Astrocyte (in vitro differentiated cells and primary cell): ENCODE measurements around the gene KCTD10. TPM values are rescaled to one million over a fixed set of nuclear protein-coding genes. Genes with fewer than 3 reads are reported as not detected.

Experiments
- DNase-seq: peaks from one replicate; pipeline ENCODE4 v3.0.0-alpha.2; 2010; ENCODE audit warnings: low read depth
- FAIRE-seq: peaks from 2 replicates; lab custom pipeline; 2011; peaks lifted over from hg19 to GRCh38; lab: Jason Lieb, UNC
- H2AFZ ChIP-seq: 2 replicates; pipeline ENCODE4 v1.6.0; 2012; ENCODE audit warnings: low read depth, low read length, inconsistent platforms
- H3K27ac ChIP-seq: 2 replicates; pipeline ENCODE4 v1.5.1; 2011; ENCODE audit warnings: low read depth, low read length, inconsistent platforms
- H3K27me3 ChIP-seq: 2 replicates; pipeline ENCODE4 v1.6.0; 2011; ENCODE audit warnings: low read length, inconsistent platforms; ENCODE audit not compliant: insufficient read depth
- H3K36me3 ChIP-seq: 2 replicates; pipeline ENCODE4 v1.5.1; 2011; ENCODE audit warnings: low read length, inconsistent platforms; ENCODE audit not compliant: insufficient read depth
- H3K4me1 ChIP-seq: 2 replicates; pipeline ENCODE4 v1.5.1; 2011; ENCODE audit warnings: low read length, inconsistent platforms; ENCODE audit not compliant: insufficient read depth
- H3K4me2 ChIP-seq: 2 replicates; pipeline ENCODE4 v1.6.0; 2012; ENCODE audit warnings: low read length, inconsistent platforms
- H3K4me3 ChIP-seq: 2 replicates; pipeline ENCODE4 v1.5.1; 2011; ENCODE audit warnings: low read depth, mild to moderate bottlenecking, low read length, inconsistent platforms; ENCODE audit not compliant: insufficient read depth
- H3K79me2 ChIP-seq: 2 replicates; pipeline ENCODE4 v1.6.0; 2012; ENCODE audit warnings: mild to moderate bottlenecking, low read length, inconsistent platforms; ENCODE audit not compliant: insufficient read depth
- H3K9ac ChIP-seq: 2 replicates; pipeline ENCODE4 v1.6.0; 2012; ENCODE audit warnings: mild to moderate bottlenecking, low read length, inconsistent platforms
- H3K9me3 ChIP-seq: 2 replicates; pipeline ENCODE4 v1.5.1; 2012; ENCODE audit warnings: low read depth, mild to moderate bottlenecking, low read length, inconsistent platforms; ENCODE audit not compliant: insufficient read depth
- H4K20me1 ChIP-seq: 2 replicates; pipeline ENCODE4 v1.6.0; 2012; ENCODE audit warnings: low read length, inconsistent platforms; ENCODE audit not compliant: insufficient read depth
- H3K27ac Mint-ChIP-seq: one replicate; pipeline ENCODE4 v1.8.0; 2021; ENCODE audit warnings: mild to moderate bottlenecking, mixed read lengths; ENCODE audit not compliant: unreplicated experiment
- H3K27me3 Mint-ChIP-seq: one replicate; pipeline ENCODE4 v1.8.0; 2021; ENCODE audit warnings: low read depth, mixed read lengths; ENCODE audit not compliant: unreplicated experiment
- H3K36me3 Mint-ChIP-seq: one replicate; pipeline ENCODE4 v1.8.0; 2021; ENCODE audit warnings: low read depth, mixed read lengths; ENCODE audit not compliant: unreplicated experiment
- H3K4me1 Mint-ChIP-seq: one replicate; pipeline ENCODE4 v1.8.0; 2021; ENCODE audit warnings: low read depth, mixed read lengths; ENCODE audit not compliant: unreplicated experiment
- H3K4me3 Mint-ChIP-seq: one replicate; pipeline ENCODE4 v1.8.0; 2021; ENCODE audit warnings: mild to moderate bottlenecking, moderate library complexity, mixed read lengths; ENCODE audit not compliant: unreplicated experiment
- H3K9me3 Mint-ChIP-seq: one replicate; pipeline ENCODE4 v1.8.0; 2021; ENCODE audit warnings: mild to moderate bottlenecking, mixed read lengths; ENCODE audit not compliant: unreplicated experiment
- CTCF ChIP-seq: IDR thresholded peaks from 2 replicates; pipeline ENCODE4 v1.5.1; 2011; ENCODE audit warnings: low read depth, mild to moderate bottlenecking, inconsistent platforms, low read length, moderate library complexity; ENCODE audit not compliant: insufficient read depth
- EZH2 ChIP-seq: IDR thresholded peaks from 2 replicates; pipeline ENCODE4 v1.6.1; 2012; ENCODE audit warnings: mild to moderate bottlenecking, low read length, inconsistent platforms; ENCODE audit not compliant: insufficient read depth
- total RNA-seq: library from RNA; stranded (reverse); gene quantifications from 2 replicates; pipeline ENCODE4 v1.2.1, GENCODE V29; 2021

KCTD10 gene
- total RNA-seq, 1 donor from 2014 or later, result 118 TPM

GRCh38 chr12:109500406-109501185 is 23.5 kb upstream of the KCTD10 start:
- H3K27ac Mint-ChIP-seq, result peak overlapping the region; percentile 21
- no peaks in the 10 kb centered on the region for H3K27me3 ChIP-seq
- DNase-seq (no peak), FAIRE-seq (no peak)
- H3K4me2 ChIP-seq, result no peak overlapping the region
- no peak overlapping the region for H3K9ac ChIP-seq
- H3K79me2 ChIP-seq, result no peaks in the 10 kb centered on the region
- no peaks in the 10 kb centered on the region for H3K27me3 Mint-ChIP-seq
- H3K4me1 ChIP-seq, result peaks cover 10% of the 10 kb centered on the region
- H3K27ac ChIP-seq, result no peak overlapping the region
- H4K20me1 ChIP-seq, result no peaks in the 10 kb centered on the region
- H3K4me1 Mint-ChIP-seq, result peaks cover 18% of the 10 kb centered on the region
- no peak overlapping the region for H3K4me3 Mint-ChIP-seq
- H3K4me3 ChIP-seq, result no peak overlapping the region
- H3K9me3 Mint-ChIP-seq, result no peaks in the 10 kb centered on the region
- TF ChIP-seq CTCF (no peak), EZH2 (no peak)
- H3K36me3 ChIP-seq, result peaks cover 25% of the 10 kb centered on the region
- H3K36me3 Mint-ChIP-seq, result peaks cover 28% of the 10 kb centered on the region
- no peak overlapping the region for H2AFZ ChIP-seq
- H3K9me3 ChIP-seq, result no peaks in the 10 kb centered on the region

DNA sequence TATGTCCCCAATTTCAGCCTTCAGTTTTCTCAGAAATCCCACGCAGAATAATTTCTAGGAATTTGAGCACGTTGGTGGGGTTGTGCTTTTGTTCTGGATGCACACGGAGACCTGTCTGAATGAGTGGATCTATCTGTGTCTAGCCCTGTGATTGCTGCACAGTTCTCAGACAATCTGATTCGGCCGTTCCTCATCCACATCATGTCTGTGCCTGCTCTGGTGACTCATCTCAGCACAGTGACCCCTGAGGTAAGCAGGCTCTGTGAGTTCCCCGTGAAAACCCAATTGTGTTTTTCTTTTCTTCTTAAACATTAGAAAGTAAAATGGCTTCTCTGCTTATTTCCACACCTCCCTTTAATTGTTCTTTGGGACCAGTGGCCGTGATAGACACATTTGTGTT is 20.6 kb upstream of the KCTD10 start:
- H3K9me3 ChIP-seq, result no peaks in the 10 kb centered on the region
- no peaks in the 10 kb centered on the region for H3K79me2 ChIP-seq
- H3K4me2 ChIP-seq, result peak overlapping the region; percentile 67
- no peak for TF ChIP-seq EZH2
- TF ChIP-seq CTCF, result no peak
- DNase-seq (peak; percentile 63), FAIRE-seq (no peak)
- H4K20me1 ChIP-seq, result no peaks in the 10 kb centered on the region
- H3K27me3 ChIP-seq, result no peaks in the 10 kb centered on the region
- Mint-ChIP-seq H3K4me3 (no peak overlapping the region), H3K36me3 (peaks cover 25% of the 10 kb centered on the region), H3K27ac (peak overlapping the region; percentile 82), H3K9me3 (no peaks in the 10 kb centered on the region), H3K4me1 (peaks cover 21% of the 10 kb centered on the region), H3K27me3 (no peaks in the 10 kb centered on the region)
- peak overlapping the region; percentile 51 for H3K27ac ChIP-seq
- H3K9ac ChIP-seq, result peak overlapping the region; percentile 23
- peak overlapping the region; percentile 54 for H2AFZ ChIP-seq
- peak overlapping the region; percentile 6 for H3K4me3 ChIP-seq
- peaks cover 19% of the 10 kb centered on the region for H3K36me3 ChIP-seq
- H3K4me1 ChIP-seq, result peaks cover 10% of the 10 kb centered on the region

DNA sequence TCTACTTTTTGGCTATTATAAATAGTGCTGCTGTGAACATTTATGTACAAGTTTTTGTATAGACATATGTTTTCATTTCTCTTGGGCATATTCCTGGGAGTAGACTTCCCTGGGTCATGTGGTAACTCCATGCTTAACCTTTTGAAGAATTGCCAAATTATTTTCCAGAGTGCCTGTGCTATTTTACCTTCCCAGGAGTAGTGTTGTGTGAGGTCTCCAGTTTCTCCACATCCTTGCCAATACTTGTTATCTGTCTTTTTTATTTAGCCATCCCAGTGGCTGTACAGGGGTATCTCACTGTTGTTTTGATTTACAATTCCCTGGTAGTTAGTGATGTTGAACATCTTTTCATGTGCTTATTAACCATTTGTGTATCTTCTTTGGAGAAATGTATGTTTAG is 19.2 kb upstream of the KCTD10 start:
- Mint-ChIP-seq H3K4me1 (peaks cover 21% of the 10 kb centered on the region), H3K27me3 (no peaks in the 10 kb centered on the region), H3K4me3 (no peak overlapping the region), H3K9me3 (no peaks in the 10 kb centered on the region), H3K27ac (no peak overlapping the region), H3K36me3 (peaks cover 25% of the 10 kb centered on the region)
- no peak overlapping the region for H3K4me2 ChIP-seq
- no peaks in the 10 kb centered on the region for H4K20me1 ChIP-seq
- H2AFZ ChIP-seq, result no peak overlapping the region
- H3K9me3 ChIP-seq, result no peaks in the 10 kb centered on the region
- no peaks in the 10 kb centered on the region for H3K27me3 ChIP-seq
- peaks cover 24% of the 10 kb centered on the region for H3K36me3 ChIP-seq
- H3K9ac ChIP-seq, result no peak overlapping the region
- FAIRE-seq (no peak), DNase-seq (no peak)
- no peak overlapping the region for H3K4me3 ChIP-seq
- no peak overlapping the region for H3K27ac ChIP-seq
- H3K79me2 ChIP-seq, result no peaks in the 10 kb centered on the region
- TF ChIP-seq CTCF, result no peak
- TF ChIP-seq EZH2, result no peak
- H3K4me1 ChIP-seq, result peaks cover 10% of the 10 kb centered on the region
